ENCODE data around the gene TAF11. TPM values are rescaled to one million over a fixed set of nuclear protein-coding genes. Genes with fewer than 3 reads are reported as not detected.

Gene TAF11
- total and polyA plus RNA-seq, 2 of the 8 experiments (the other 6 are each of a cell fraction or from before 2014, with no cell fraction given) = 38.2 to 48.6 TPM

GRCh38 chr6:34876472-34876871, 11.4 kb downstream of the TAF11 start:
- Histone ChIP-seq H3K23ac (ENCODE audit: insufficient read length) (no peak overlapping the region), H2BK12ac (ENCODE audit: low read depth, low read length) (no peak overlapping the region), H3K56ac (replicated peaks; ENCODE audit: insufficient read length, low read depth, low read length) (no peak overlapping the region), H3K4me2 (ENCODE audit: insufficient read depth in 1 of 2, low read depth in 2 of 2, low read length in 2 of 2) (no peak overlapping the region), H4K20me1 (replicated peaks in 1 of 2; ENCODE audit: control insufficient read depth in 1 of 2, insufficient read depth in 2 of 2, low read length in 2 of 2) (peaks cover 0 to 2% of the 10 kb centered on the region in 2 experiments), H3K79me1 (ENCODE audit: low read depth, low read length) (no peaks in the 10 kb centered on the region), H3K4ac (replicated peaks; ENCODE audit: insufficient read length, low read depth, low read length) (no peak overlapping the region), H3K14ac (ENCODE audit: insufficient read length) (no peak overlapping the region), H3K36me3 (ENCODE audit: control insufficient read depth in 2 of 4, insufficient read depth in 4 of 4, low read length in 3 of 4) (peaks cover 7 to 59% (median 33%) of the 10 kb centered on the region in 4 experiments; a peak in 7 of 8 replicates), H4K8ac (ENCODE audit: extremely low read depth, insufficient read depth, low read length) (no peak overlapping the region), H2BK15ac (ENCODE audit: low read length) (no peak overlapping the region), H3K27ac (ENCODE audit: low read depth, low read length) (no peak overlapping the region), H2AFZ (ENCODE audit: low read length) (no peak overlapping the region), H3K79me2 (ENCODE audit: control insufficient read depth in 1 of 2, insufficient read depth in 2 of 2, low read length in 2 of 2) (no peaks in the 10 kb centered on the region), H3K27me3 (replicated peaks in 1 of 4; ENCODE audit: control insufficient read depth in 3 of 4, extremely low read depth in 1 of 4, insufficient read depth in 3 of 4, low read length in 3 of 4) (no peaks in the 10 kb centered on the region), H2BK5ac (ENCODE audit: low read depth, low read length) (no peak overlapping the region), H3K18ac (ENCODE audit: extremely low read depth, low read length) (no peak overlapping the region), H3K4me3 (ENCODE audit: extremely low read depth in 1 of 4, insufficient read depth in 2 of 4, low read depth in 3 of 4, low read length in 4 of 4) (no peak overlapping the region), H3K4me1 (replicated peaks in 1 of 4; ENCODE audit: control insufficient read depth in 3 of 4, insufficient read depth in 4 of 4, low read length in 3 of 4) (peaks cover 0 to 7% (median 0%) of the 10 kb centered on the region in 4 experiments; a peak in 1 of 7 replicates), H4K5ac (ENCODE audit: insufficient read length, low read depth, low read length) (no peak overlapping the region), H4K91ac (replicated peaks; ENCODE audit: insufficient read length, low read length) (no peak overlapping the region), H2BK120ac (replicated peaks; ENCODE audit: low read depth, low read length) (no peak overlapping the region), H3K23me2 (ENCODE audit: low read depth, low read length) (no peaks in the 10 kb centered on the region), H3K9ac (replicated peaks in 1 of 4; ENCODE audit: extremely low read depth in 1 of 4, low read depth in 3 of 4, low read length in 3 of 4) (no peak overlapping the region), H2BK20ac (ENCODE audit: low read length) (no peak overlapping the region), H3K9me3 (ENCODE audit: insufficient read depth in 2 of 2, low read depth in 1 of 2, low read length in 1 of 2) (no peaks in the 10 kb centered on the region), H2AK5ac (ENCODE audit: low read depth, low read length) (no peak overlapping the region)
- TF ChIP-seq ATF2 (IDR thresholded peaks at IDR 0.05; ENCODE audit: low read length) = no peak
- TF ChIP-seq TEAD4 (IDR thresholded peaks at IDR 0.05; ENCODE audit: low read depth, low read length) = no peak
- TF ChIP-seq MAX (IDR thresholded peaks at IDR 0.05) = no peak
- no peak for TF ChIP-seq CEBPB (IDR thresholded peaks at IDR 0.05; ENCODE audit: low read depth, low read length)
- TF ChIP-seq SAP30 (IDR thresholded peaks at IDR 0.05; ENCODE audit: insufficient read depth, insufficient replicate concordance, low read length) = no peak
- no peak for TF ChIP-seq CREB1 (IDR thresholded peaks at IDR 0.05)
- TF ChIP-seq HDAC6 (IDR thresholded peaks at IDR 0.05; ENCODE audit: low read depth, low read length) = no peak
- TF ChIP-seq POU5F1 (IDR thresholded peaks at IDR 0.05; ENCODE audit: low read depth, low read length) = no peak
- FAIRE-seq (no peak), DNase-seq (ENCODE audit: low read depth in 1 of 2, low spot score in 2 of 2) (no peak)
- CTCF ChIA-PET (ENCODE audit: partially characterized antibody) = interaction anchor here (1.7 kb wide), 1 partner anchor 17 kb away, joined by 3 read pairs; no protein-coding TSS in a partner anchor
- WGBS, 2 experiments (ENCODE audit: extremely low coverage in 1 of 2, insufficient coverage in 1 of 2, insufficient read length in 1 of 2, insufficient replicate concordance in 2 of 2, low coverage in 1 of 2, low lambda C conversion rate in 2 of 2, missing lambda C conversion rate in 1 of 2) = 90% methylated on average over 3 of the region's 3 CpGs; no CpG with 5 or more reads in 1 of the 2 experiments
- POLR2A ChIA-PET (ENCODE audit: partially characterized antibody) = interaction anchor here (1.0 to 5.4 kb wide), 4 partner anchors 8 to 21 kb away, joined by 3 to 48 read pairs (median 4); partner anchors contain the start of genes ANKS1A and TAF11
